Measurements from ENCODE around the gene HAUS2.

Gene HAUS2

GRCh38 chr15:42605796-42606195, 57.2 kb downstream of the HAUS2 start:
- DNase-seq (ENCODE audit: low read depth, low spot score) = no peak

- DNase-seq (ENCODE audit: low read depth, low spot score) = no peak
Observed at GRCh38 chr15:42608110-42608531, 59.5 kb downstream of the HAUS2 start.

- no peak for DNase-seq (ENCODE audit: low read depth, low spot score)
Observed at GRCh38 chr15:42608752-42609488, 60.3 kb downstream of the HAUS2 start.

GRCh38 chr15:42611532-42611931, 62.9 kb downstream of the HAUS2 start:
- DNase-seq (ENCODE audit: low read depth, low spot score) = no peak

GRCh38 chr15:42612367-42612912, 63.8 kb downstream of the HAUS2 start:
- no peak for DNase-seq (ENCODE audit: low read depth, low spot score)

GRCh38 chr15:42616107-42616506, 67.5 kb downstream of the HAUS2 start:
- no peak for DNase-seq (ENCODE audit: low read depth, low spot score)
